Endothelial cell of umbilical vein (primary cell): ENCODE measurements around the gene MNAT1. TPM values are rescaled to one million over a fixed set of nuclear protein-coding genes. Genes with fewer than 3 reads are reported as not detected.

Source experiments
- BruUV-seq: library from RNA; stranded (reverse); fragments of 400-500 nt; replicated peaks from 2 replicates; lab custom pipeline; 2021; lab: Mats Ljungman, UMichigan
- CTCF ChIA-PET: fragments of 300-600, 350-600 bp; sonication (Branson Sonifier 250); formaldehyde crosslinking; loops from one replicate; lab custom pipeline; 2021; ENCODE audit warnings: antibody characterized with exemption, inconsistent platforms; lab: Charles Lee
- POLR2A ChIA-PET: fragments of 300-600, 350-600 bp; sonication (Branson Sonifier 250); formaldehyde crosslinking; loops from one replicate; lab custom pipeline; 2021; ENCODE audit warnings: antibody characterized with exemption, inconsistent platforms; lab: Charles Lee
- DNase-seq: peaks from one replicate; pipeline ENCODE4 v3.0.0-alpha.2; 2011; ENCODE audit warnings: low read depth, low spot score
- FAIRE-seq: peaks from 2 replicates; lab custom pipeline; 2011; peaks lifted over from hg19 to GRCh38; lab: Jason Lieb, UNC
- H2AFZ ChIP-seq: 2 replicates; pipeline ENCODE4 v1.6.0; 2012; ENCODE audit warnings: low read depth, low read length, control low read depth, inconsistent platforms
- H3K27ac ChIP-seq: 2 replicates; pipeline ENCODE4 v1.5.1; 2011; ENCODE audit warnings: low read depth, mild to moderate bottlenecking, control low read depth, low read length, moderate library complexity; ENCODE audit not compliant: insufficient read depth
- H3K27me3 ChIP-seq, 2 experiments: 2 replicates each; pipeline versions ENCODE4 v1.6.0 to v1.6.1; 2011; ENCODE audit warnings: low read length in 2 of 2, mixed read lengths in 1 of 2; ENCODE audit not compliant: control insufficient read depth in 2 of 2, insufficient read depth in 2 of 2
- H3K36me3 ChIP-seq, 2 experiments: 2 replicates in 1 of 2; 3 replicates in 1 of 2; pipeline ENCODE4 v1.5.1; 2011; ENCODE audit warnings: low read length in 2 of 2, mild to moderate bottlenecking in 1 of 2, moderate library complexity in 1 of 2; ENCODE audit not compliant: control insufficient read depth in 2 of 2, insufficient read depth in 2 of 2; ENCODE audit errors: extremely low read depth in 1 of 2
- H3K4me1 ChIP-seq: 3 replicates; pipeline ENCODE4 v1.5.1; 2011; ENCODE audit warnings: mild to moderate bottlenecking, low read length; ENCODE audit not compliant: control insufficient read depth, insufficient read depth; ENCODE audit errors: extremely low read depth
- H3K4me2 ChIP-seq: 2 replicates; pipeline ENCODE4 v1.6.1; 2011; ENCODE audit warnings: low read length, control low read depth, mixed read lengths; ENCODE audit not compliant: insufficient read depth
- H3K4me3 ChIP-seq, 3 experiments: fragments of 200-600 bp in 1 of 3; sonication (generic), shearing (Covaris generic) in 1 of 3; replicated peaks in 1 of 3; 2 replicates each; pipeline ENCODE4 v1.5.1; 2011 to 2016; ENCODE audit warnings: control low read depth in 3 of 3, low read length in 3 of 3, mild to moderate bottlenecking in 2 of 3, inconsistent platforms in 1 of 3, low read depth in 1 of 3, moderate library complexity in 1 of 3; ENCODE audit not compliant: insufficient read depth in 1 of 3
- H3K79me2 ChIP-seq: 2 replicates; pipeline ENCODE4 v1.6.0; 2012; ENCODE audit warnings: low read length, inconsistent platforms; ENCODE audit not compliant: control insufficient read depth, insufficient read depth
- H3K9ac ChIP-seq: replicated peaks from 2 replicates; pipeline ENCODE3; 2011; ENCODE audit warnings: low read length, control low read depth; ENCODE audit not compliant: insufficient read depth; ENCODE audit errors: extremely low read depth
- H3K9me1 ChIP-seq: replicated peaks from 3 replicates; pipeline ENCODE4 v1.6.0; 2011; ENCODE audit warnings: mild to moderate bottlenecking, low read length; ENCODE audit not compliant: control insufficient read depth, insufficient read depth; ENCODE audit errors: extremely low read depth
- H3K9me3 ChIP-seq: replicated peaks from 2 replicates; pipeline ENCODE4 v1.5.1; 2012; ENCODE audit warnings: low read length, inconsistent platforms; ENCODE audit not compliant: control insufficient read depth, insufficient read depth
- H4K20me1 ChIP-seq: replicated peaks from 2 replicates; pipeline ENCODE3; 2011; ENCODE audit warnings: mild to moderate bottlenecking, low read length; ENCODE audit not compliant: control insufficient read depth, insufficient read depth; ENCODE audit errors: extremely low read depth
- CTCF ChIP-seq, 2 donors: IDR thresholded peaks; 1 replicate in 1 of 2; 2 replicates in 1 of 2; pipeline ENCODE4 v1.5.1; 2011; ENCODE audit warnings: low read length in 2 of 2, mild to moderate bottlenecking in 2 of 2, moderate library complexity in 2 of 2, control low read depth in 1 of 2, inconsistent platforms in 1 of 2, low read depth in 1 of 2; ENCODE audit not compliant: insufficient read depth in 1 of 2; ENCODE audit errors: extremely low read depth in 1 of 2
- EZH2 ChIP-seq: IDR thresholded peaks from 2 replicates; pipeline ENCODE4 v1.6.1; 2012; ENCODE audit warnings: borderline replicate concordance, low read depth, mild to moderate bottlenecking, moderate library complexity, low read length, inconsistent platforms; ENCODE audit not compliant: severe bottlenecking
- FOS ChIP-seq: IDR thresholded peaks from 2 replicates; pipeline ENCODE4 v1.6.1; 2011; ENCODE audit warnings: mild to moderate bottlenecking, low read length, moderate library complexity, borderline replicate concordance; ENCODE audit not compliant: insufficient read depth
- GATA2 ChIP-seq: IDR thresholded peaks from 2 replicates; pipeline ENCODE4 v1.7.0; 2011; ENCODE audit warnings: low read depth, mild to moderate bottlenecking, moderate library complexity, mixed read lengths, low read length; ENCODE audit not compliant: insufficient read length, insufficient read depth
- JUN ChIP-seq: IDR thresholded peaks from 2 replicates; pipeline ENCODE4 v1.6.1; 2011; ENCODE audit warnings: borderline replicate concordance, low read depth; ENCODE audit not compliant: insufficient read length, insufficient read depth
- MAX ChIP-seq: IDR thresholded peaks from 2 replicates; pipeline ENCODE4 v1.6.1; 2011; ENCODE audit not compliant: insufficient read depth, insufficient read length
- MYC ChIP-seq: IDR thresholded peaks from one replicate; pipeline ENCODE4 v1.6.1; 2011; ENCODE audit warnings: mild to moderate bottlenecking, low read depth, low read length
- POLR2A ChIP-seq: IDR thresholded peaks from 2 replicates; pipeline ENCODE4 v1.6.1; 2012; ENCODE audit warnings: low read depth, mild to moderate bottlenecking, control low read depth, low read length
- POLR2AphosphoS5 ChIP-seq: IDR thresholded peaks from 2 replicates; pipeline ENCODE4 v1.6.1; 2012; ENCODE audit warnings: low read depth, mild to moderate bottlenecking, control low read depth, low read length, moderate library complexity; ENCODE audit not compliant: insufficient read depth
- dilution Hi-C: fragments of 300-500 bp; cut with MboI; formaldehyde crosslinking; loops from one replicate; pipeline ENCODE4 v1.15.0; 2019; ENCODE audit warnings: low sequenced_read_pairs; ENCODE audit not compliant: extremely low pct_ligation_motif_present
- intact Hi-C: fragments of 100-400 bp; cut with micrococcal nuclease; formaldehyde crosslinking; loops from one replicate; pipeline ENCODE4 v1.10.0; 2022
- polyA plus RNA-seq, 4 experiments: library from polyadenylated mRNA; depleted of rRNA in 3 of 4; stranded (reverse) in 3 of 4; unstranded in 1 of 4; fragments of >200 nt; gene quantifications; 2 replicates each; pipeline versions ENCODE4 v1.2.1 to v1.2.3, GENCODE V29; 2011 to 2012; ENCODE audit warnings: missing spikeins in 1 of 4
- total RNA-seq: library from RNA; stranded (reverse); gene quantifications from 2 replicates; pipeline ENCODE4 v1.2.3, GENCODE V29; 2021

Gene MNAT1
- total and polyA plus RNA-seq, 2 donors (not counting 3 experiments of a cell fraction or from before 2014, with no cell fraction given): 35.7 to 55.7 TPM

- Histone ChIP-seq H3K4me2 (no peak overlapping the region), H3K79me2 (no peaks in the 10 kb centered on the region), H3K9ac (no peak overlapping the region), H3K9me3 (no peaks in the 10 kb centered on the region), H3K4me1 (no peaks in the 10 kb centered on the region), H3K27ac (no peak overlapping the region), H3K9me1 (no peaks in the 10 kb centered on the region), H2AFZ (no peak overlapping the region), H3K36me3 (no peaks in the 10 kb centered on the region), H4K20me1 (no peaks in the 10 kb centered on the region), H3K4me3 (no peak overlapping the region), H3K27me3 (no peaks in the 10 kb centered on the region)
- intact Hi-C loops (no loop called here), dilution Hi-C loops (no loop called here)
- no peak for DNase-seq
- CTCF ChIA-PET: no interaction called here
- TF ChIP-seq GATA2 (no peak), POLR2AphosphoS5 (no peak), JUN (no peak), POLR2A (no peak), CTCF (IDR thresholded peaks at IDR 0.05; ENCODE audit: extremely low read depth in 1 of 2, insufficient read depth in 1 of 2, low read depth in 1 of 2, low read length in 2 of 2) (no peak), MAX (no peak), MYC (no peak), EZH2 (no peak), FOS (no peak)
- POLR2A ChIA-PET: no interaction called here
- no peak for FAIRE-seq
- BruUV-seq: no TSS peak
These were observed 269.0 kb downstream of the MNAT1 start for GRCh38 chr14:61003571-61003970.
